NCI-H510A (cell line): ENCODE results near the gene ARMC2.
"Not testable (repeated sequence)": the region's sequence is repeated elsewhere in the genome, so short reads cannot be mapped to it uniquely, and the experiment has no call there.

Experiments used
- DNase-seq: peaks from one replicate; lab custom pipeline; 2025; lab: John Stamatoyannopoulos, UW

ARMC2 gene

GRCh38 chr6:108952776-108953486 is 104.7 kb downstream of the ARMC2 start:
- DNase-seq = no peak

DNA sequence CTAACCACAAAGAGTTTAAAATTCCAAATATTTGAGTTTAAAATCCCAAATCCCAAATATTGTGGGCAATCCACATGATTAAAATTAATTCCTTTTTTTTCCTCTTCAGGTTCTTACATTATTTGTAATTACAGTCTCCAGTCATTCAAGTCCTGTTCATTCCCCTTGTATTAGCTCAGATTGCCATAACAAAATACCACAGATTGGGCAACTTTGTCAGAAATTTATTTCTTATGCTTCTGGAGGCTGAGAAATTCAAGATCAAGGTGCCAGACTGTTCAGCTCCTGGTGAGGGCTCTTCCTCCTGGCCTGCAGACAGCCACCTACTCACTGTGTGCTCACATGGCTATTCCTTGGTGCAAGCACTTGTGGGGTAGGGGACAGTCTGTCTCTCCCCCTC is 105.5 kb downstream of the ARMC2 start:
- no peak for DNase-seq

GRCh38 chr6:108955329-108955949 is 107.2 kb downstream of the ARMC2 start:
- no peak for DNase-seq

DNA sequence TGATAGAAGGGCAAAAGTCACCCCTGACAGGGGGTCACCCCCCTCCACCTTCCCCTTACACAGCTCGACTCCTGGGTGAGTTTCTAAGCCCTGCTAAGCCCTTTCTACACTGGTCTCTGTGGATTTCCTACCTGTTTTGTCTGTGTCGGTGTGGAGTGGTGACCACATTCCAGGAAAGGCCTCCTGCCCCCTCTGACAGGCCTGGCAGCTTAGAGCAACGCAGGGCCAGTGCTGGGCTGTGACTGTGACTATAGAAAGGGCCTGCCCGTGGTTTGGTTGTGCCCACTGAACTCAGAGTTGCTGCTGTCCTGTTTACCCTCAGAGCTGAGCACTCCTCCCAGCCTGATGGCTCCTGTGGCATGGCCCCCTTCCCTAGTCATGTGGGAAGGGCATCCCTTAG is 109.0 kb downstream of the ARMC2 start:
- DNase-seq = no peak

DNA sequence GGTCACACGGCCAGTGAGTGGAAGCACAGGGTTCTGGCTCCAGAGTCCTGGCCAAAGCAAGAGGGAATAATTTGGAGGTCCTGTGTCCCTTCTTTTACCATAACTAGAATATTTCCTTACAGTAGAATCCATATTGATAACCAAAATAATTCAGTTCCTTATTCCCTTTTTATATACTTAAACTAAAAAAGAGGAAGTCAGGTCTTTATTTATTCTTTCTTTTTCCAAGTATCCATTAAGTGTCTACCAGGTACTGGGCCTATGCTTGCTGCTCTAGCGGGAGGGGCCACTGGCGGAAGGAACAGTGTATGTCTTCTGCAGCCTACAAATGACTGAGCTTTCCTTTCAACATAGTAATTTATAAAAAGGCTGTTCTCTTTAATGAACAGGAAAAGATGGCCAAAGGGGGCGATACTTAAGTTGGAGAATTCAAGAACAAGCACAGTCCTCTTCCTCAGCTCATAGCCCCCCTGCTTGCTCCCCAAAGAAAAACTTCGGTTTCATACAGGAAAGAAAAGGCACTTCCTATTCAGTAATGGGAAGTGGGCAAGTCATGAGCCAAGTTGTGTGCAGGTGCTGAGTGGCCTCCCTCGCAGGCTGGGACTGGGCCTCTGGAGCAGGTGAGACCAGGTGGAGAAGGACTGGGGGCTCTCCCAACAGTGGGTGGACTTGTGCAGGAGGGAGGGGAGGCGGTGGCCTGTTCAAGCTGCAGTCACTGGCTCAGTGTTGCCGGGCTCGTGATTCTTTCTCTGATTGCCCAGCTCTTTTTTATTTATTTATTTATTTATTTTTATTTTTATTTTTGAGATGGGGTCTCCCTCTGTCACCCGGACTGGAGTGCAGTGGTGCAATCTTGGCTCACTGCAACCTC is 110.9 kb downstream of the ARMC2 start:
- no peak for DNase-seq

DNA sequence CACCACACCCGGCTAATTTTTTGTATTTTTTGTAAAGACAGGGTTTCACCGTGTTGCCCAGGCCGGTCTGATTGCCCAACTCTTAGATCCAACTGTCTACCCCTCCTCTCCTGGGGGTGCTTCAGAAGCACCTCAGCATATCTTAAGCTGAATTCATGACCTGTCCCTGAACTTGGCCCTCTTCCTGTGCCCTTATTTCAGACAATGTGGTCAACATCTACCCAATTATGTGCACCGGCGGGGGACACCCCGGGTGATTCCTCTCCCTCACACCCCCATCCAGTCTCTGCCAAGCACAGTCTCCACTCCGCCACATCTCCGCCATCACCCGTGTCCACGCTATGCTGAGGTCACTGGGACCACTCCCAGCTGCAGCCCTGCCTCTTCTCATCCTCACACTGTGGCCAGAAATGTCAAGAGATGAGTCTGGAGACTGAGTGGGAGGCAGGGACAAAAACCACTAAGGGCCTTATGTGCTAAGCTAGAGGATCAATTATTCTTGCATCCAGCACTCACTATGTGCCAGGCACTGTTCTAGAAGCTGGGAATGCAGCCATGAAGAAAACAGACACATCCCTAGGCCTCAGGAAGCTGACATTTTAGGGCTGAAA is 111.9 kb downstream of the ARMC2 start:
- no peak for DNase-seq

DNA sequence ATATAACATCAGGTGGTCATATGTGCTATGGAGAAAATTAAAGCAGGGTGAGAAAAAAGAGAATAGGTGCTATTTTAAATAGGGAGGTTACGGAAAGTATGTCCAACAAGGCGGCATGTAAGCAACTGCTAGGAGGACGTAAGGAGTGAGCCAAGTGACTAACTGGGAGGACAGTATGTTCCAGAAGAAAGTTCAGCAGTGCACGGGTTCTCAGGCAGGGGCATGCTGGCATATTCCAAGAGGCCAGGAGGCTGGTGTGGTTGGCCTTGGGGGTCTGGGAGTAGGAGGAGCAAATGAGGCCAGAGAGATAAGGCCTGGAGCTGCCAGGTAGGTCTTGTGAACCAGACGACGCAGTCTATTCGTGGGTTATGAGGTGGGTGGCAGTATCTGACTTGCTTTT is 112.4 kb downstream of the ARMC2 start:
- DNase-seq = no peak

- DNase-seq = no peak
Measured at GRCh38 chr6:108961077-108961476, 112.9 kb downstream of the ARMC2 start.

- DNase-seq = no peak
Measured at GRCh38 chr6:108961985-108962384, 113.8 kb downstream of the ARMC2 start.

DNA sequence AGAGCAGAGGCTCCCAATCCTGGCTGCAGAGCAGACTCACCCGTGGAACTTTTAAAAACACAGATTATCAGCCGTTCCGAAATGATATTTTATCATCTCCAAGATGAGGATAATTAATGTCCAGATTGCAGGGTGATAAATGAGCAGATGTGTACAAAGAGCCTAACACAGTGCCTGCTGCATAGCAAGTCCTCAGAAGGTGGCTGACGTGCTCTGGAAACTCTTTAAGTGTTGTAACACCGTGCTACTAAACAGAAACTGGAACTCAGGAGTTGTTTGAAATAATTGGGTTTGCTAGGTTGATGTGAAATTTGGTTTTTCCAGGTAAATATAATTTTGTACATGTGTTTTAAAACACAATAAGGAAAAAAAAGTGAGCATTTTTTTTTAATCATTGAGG is 118.0 kb downstream of the ARMC2 start:
- no peak for DNase-seq

DNA sequence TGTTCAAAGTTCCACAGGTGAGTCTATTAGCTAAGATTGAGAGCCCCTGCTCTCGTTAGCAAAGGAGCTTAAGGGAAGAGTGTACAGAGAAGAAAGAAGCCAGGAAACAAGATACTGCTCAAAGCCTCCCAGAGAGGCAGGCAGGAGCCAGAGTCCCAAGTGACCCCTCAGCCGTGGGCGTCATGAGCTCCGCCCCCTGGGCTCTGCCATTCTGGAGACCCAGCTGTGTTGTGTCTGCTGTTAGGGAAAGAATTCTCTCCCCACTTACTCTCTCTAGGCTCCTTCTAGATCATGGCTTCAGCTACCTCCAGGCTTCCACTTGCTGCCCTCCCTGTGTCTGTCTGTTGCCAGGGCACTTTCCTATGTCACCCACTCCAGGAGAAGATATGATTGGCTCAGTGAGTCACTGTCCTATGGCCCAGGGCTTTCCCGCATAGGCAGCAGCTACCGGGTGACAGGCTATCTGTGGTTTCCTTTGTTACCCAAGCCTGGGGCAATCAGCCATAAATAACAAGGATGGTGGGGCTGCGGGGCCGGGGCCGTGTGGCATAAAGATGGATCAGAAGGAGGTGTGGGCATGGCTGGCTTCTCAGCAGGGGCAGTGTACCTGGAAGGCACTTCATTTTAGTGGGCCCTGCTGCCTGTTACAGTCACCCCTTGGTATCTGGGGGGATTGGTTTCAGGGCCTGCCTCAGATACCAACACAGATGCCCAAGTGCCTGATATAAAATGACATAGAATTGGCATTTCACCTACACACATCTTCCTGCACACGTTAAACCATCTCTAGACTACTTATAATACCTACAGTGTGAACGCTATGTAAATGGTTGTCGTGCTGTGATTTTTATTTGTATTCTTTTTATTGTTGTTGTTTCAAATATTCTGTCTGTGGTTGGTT is 118.9 kb downstream of the ARMC2 start:
- DNase-seq = no peak

GRCh38 chr6:108968325-108969316 is 120.4 kb downstream of the ARMC2 start:
- DNase-seq = no peak

- no peak for DNase-seq
Measured at GRCh38 chr6:108969776-108970175, 121.6 kb downstream of the ARMC2 start.

- DNase-seq = no peak
Measured at GRCh38 chr6:108974201-108974600, 126.0 kb downstream of the ARMC2 start.

DNA sequence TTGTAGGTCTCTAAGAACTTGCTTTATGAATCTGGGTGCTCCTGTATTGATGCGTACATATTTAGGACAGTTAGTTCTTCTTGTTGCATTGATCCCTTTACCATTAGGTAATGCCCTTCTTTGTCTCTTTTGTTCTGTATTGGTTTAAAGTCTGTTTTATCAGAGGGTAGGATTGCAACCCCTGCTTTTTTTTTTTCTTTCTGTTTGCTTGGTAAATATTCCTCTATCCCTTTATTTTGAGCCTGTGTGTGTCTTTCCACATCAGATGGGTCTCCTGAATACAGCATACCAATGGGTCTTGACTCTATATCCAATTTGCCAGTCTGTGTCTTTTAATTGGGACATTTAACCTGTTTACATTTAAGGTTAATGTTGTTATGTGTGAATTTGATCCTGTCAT is 130.4 kb downstream of the ARMC2 start:
- DNase-seq = not testable (repeated sequence)

- DNase-seq = no peak
Measured at GRCh38 chr6:108982154-108983113, 134.2 kb downstream of the ARMC2 start.

GRCh38 chr6:108983151-108983550 is 134.9 kb downstream of the ARMC2 start:
- no peak for DNase-seq

GRCh38 chr6:108985301-108985700 is 137.1 kb downstream of the ARMC2 start:
- no peak for DNase-seq

DNA sequence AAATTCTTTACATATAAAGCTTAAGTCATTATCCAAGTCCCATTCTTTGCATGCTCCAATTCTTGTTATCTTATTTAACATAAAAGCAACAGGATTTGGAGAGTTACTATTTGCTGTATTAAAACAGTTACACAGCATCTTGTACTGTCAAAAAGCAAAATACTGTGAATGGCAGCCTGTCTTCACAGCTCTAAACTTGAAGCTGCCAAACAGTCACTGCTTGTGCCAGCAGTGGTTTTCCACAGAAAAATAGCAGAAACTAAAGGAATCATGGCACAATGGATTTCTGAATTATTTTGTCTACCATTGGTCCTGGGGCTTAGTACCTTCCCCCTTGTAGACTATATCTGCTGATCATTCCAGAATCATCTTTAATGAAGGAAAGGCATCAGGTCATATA is 138.9 kb downstream of the ARMC2 start:
- no peak for DNase-seq
